Measurements from ENCODE around the gene DTYMK.

Gene DTYMK

GRCh38 chr2:241652722-241653121 lies 33.9 kb downstream of the DTYMK start:
- no peak overlapping the region for H3K27ac ChIP-seq
- TF ChIP-seq CTCF (conservative IDR thresholded peaks at IDR 0.05) = no peak

- H3K27ac ChIP-seq = no peak overlapping the region
- TF ChIP-seq CTCF (conservative IDR thresholded peaks at IDR 0.05) = no peak
Measured at GRCh38 chr2:241652142-241652541, 34.5 kb downstream of the DTYMK start.

GRCh38 chr2:241649927-241650326 lies 36.7 kb downstream of the DTYMK start:
- TF ChIP-seq CTCF (conservative IDR thresholded peaks at IDR 0.05) = no peak
- H3K27ac ChIP-seq = no peak overlapping the region

- no peak for TF ChIP-seq CTCF (conservative IDR thresholded peaks at IDR 0.05)
- H3K27ac ChIP-seq = no peak overlapping the region
Measured at GRCh38 chr2:241649404-241649803, 37.2 kb downstream of the DTYMK start.

- H3K27ac ChIP-seq = no peak overlapping the region
- TF ChIP-seq CTCF (conservative IDR thresholded peaks at IDR 0.05) = no peak
Measured at GRCh38 chr2:241648453-241648852, 38.2 kb downstream of the DTYMK start.

- no peak overlapping the region for H3K27ac ChIP-seq
- TF ChIP-seq CTCF (conservative IDR thresholded peaks at IDR 0.05) = no peak
Measured at GRCh38 chr2:241645915-241646645, 40.5 kb downstream of the DTYMK start.

- no peak overlapping the region for H3K27ac ChIP-seq
Measured at GRCh38 chr2:241645056-241645914, 41.3 kb downstream of the DTYMK start.

More at GRCh38 chr2:241645056-241645914, 41.3 kb downstream of the DTYMK start:
- no peak for TF ChIP-seq CTCF (conservative IDR thresholded peaks at IDR 0.05)

All from VCaP (cell line).